HG03378 (cell line): ENCODE data around the gene RGS9.
"Not testable (repeated sequence)": the region's sequence is repeated elsewhere in the genome, so short reads cannot be mapped to it uniquely, and the experiment has no call there.

ENCODE experiments used
- ATAC-seq: cut with Tn5 transposase; IDR thresholded peaks from one replicate; pipeline ENCODE4 v1.9.1; 2021; ENCODE audit warnings: mild to moderate bottlenecking, moderate library complexity; ENCODE audit not compliant: unreplicated experiment

RGS9 gene

DNA sequence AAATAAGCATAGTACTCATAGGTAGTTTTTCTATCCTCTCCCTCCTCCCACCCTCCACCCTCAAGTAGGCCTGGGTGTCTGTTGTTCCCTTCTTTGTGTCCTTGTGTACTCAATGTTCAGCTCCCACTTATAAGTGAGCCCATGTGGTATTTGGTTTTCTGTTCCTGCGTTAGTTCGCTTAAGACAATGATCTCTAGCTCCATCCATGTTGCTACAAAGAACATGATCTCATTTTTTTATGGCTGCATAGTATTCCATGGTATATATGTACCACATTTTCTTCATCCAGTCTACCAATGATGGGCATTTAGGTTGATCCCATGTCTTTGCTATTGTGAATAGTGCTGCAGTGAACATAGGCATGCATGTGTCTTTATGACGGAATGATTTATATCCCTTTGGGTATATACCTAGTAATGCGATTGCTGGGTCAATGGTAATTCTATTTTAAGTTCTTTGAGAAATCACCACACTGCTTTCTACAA, 43.6 kb downstream of the RGS9 start:
- ATAC-seq, result not testable (repeated sequence)

DNA sequence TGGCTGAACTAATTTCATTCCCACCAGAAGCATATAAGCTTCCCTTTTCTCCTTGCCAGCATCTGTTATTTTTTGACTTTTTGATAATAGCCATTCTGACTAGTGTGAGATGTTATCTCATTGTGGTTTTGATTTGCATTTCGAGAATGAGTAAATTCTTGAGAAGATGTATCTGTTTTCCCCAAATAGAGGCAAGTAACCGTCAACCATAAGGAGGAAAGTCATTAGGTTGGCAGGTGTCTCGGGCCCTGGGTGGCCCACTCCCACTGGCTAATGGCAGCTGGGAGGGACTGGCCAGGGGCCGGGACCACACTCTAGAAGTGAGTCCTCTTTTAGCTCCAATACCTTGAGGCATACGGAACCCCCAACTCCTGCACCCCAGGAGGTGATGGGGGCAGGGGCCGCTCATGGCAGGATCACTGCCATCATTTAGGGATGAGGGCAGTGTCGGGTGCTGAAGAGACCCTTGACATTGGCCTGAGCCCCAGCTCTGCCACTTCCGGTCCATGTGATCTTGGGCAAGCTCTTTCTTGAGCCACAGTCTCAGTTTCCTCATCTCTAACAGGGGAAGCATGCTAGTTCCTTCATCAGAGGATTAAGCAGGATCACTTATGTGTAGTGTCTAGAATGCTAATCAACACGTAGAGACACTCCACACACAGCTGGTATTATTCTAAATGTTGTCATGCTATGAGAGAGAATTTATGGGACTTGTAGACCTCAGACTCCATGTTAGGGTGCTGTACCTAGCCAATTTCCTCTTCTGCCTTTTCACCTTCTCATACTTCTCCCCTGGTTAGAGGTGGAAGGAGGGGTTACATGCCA, 44.3 kb downstream of the RGS9 start:
- peak; percentile 72 for ATAC-seq

DNA sequence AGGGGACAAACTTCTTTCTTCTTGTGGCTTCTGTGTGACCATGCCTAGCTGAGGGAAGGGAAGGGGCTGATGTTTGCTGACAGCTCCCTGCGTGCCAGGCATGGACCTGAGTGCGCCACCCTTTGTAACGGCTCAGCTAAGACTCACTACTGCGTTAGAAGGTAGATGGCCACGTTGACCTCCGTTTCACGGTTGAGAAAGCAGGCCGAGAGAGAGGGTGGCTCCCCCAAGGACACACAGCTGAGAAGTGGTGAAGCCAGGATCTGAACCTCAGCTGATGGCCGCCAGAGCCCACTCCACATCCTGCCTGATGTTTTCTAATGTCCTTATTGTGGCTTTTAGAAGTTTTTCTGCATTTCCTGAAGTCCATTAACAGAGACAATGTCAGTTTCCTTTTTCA, 45.1 kb downstream of the RGS9 start:
- peak; percentile 27 for ATAC-seq

DNA sequence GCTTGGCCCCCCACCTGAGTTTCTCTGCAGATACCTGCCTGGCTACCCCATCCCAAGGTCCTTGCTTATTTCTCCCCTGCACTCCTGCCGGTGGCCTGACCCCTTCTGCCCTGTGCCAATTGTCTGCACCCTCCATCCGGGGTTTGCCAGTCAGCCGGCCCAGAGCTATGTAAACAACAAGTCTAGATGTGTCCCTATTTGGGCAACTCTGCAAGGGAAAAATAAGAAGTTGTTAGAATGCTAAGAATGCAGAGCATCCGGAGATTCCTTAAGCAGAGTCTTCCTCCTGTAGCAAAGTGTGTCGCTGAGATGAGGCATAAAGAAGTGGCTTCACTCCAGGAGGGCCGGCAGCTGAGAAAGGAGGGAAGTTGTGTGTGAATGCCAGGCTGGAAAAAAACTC, 46.6 kb downstream of the RGS9 start:
- ATAC-seq, result no peak

DNA sequence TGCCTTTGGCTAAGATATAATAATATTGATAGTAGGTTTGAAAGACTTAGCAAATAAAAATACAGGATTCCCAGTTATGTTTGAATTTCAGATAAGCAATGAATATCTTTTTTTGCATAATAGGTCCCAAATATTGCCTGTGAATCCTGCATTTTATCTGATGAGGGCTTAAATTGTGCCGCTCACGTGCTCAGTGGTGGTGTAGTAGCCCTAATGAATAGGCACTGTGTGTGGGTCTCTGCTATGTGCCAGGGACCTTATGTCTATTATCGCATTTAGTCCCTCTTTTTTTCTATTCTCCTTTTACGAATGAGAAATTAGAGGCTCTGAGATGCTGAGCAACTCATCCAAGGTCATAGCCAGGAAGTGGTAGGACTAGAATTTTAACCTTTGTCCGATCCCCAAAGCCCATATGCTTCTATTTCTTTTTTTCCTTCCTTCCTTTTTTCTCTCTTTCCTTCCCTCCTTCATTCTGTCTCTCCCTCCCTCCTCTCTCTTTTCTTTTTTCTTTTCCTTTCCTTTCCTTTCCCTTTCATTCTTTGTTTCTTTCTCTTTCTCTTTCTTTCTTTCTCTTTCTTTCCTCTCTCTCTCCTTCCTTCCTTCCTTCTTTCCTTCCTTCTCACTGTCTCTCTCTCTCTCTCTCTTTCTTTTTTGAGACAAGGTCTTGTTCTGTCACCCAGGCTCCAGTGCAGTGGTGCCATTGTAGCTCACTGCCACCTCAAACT, 47.2 kb downstream of the RGS9 start:
- no peak for ATAC-seq

DNA sequence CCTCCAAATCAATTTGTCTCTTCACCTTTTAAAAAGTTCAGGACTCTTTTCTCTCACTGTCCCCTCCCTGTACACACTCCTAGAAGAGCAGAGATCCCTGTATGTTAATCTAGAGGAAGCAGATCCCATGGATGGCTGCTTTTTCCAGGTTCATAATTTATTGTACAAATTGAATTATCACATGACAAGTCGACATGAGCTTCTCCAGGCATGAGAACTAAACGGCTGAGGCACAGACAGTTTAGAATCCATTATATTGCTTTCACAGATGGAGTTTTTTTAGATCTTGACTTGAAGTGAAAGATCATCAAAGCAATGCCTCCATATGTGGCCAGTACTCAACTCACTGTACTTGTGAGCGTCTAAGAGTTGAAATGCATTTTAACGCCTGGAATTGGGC, 47.9 kb downstream of the RGS9 start:
- ATAC-seq, result no peak

DNA sequence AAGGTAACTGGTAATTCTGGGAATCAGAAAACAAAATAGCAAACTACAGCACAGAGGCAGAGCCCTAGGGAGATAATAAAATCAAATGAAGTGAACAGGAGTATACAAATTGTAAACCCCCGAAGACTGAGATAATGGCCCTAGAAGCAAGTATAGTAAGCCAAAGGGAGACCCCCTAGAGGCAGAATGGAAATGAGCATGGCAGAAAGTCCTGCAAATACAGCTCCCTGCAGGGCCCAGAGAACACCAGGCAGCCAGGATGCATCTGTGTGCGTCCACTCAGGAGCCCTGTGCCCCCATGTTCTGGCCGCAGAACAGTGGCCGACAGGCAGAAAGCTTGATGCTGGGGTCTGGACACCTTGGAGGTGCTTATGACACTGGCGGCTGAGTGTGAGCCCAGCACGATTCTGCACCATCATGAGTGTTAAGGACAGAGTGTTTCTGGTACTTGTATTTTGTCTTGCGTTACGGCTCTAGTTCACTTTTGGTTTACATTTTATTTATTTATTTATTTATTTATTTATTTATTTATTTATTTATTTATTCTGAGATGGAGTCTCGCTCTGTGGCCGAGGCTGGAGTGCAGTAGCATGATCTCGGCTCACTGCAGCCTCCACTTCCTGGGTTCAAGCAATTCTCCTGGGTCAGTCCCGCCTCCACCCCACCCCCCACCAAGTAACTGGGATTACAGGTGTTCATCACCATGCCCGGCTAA, 48.7 kb downstream of the RGS9 start:
- ATAC-seq, result no peak

DNA sequence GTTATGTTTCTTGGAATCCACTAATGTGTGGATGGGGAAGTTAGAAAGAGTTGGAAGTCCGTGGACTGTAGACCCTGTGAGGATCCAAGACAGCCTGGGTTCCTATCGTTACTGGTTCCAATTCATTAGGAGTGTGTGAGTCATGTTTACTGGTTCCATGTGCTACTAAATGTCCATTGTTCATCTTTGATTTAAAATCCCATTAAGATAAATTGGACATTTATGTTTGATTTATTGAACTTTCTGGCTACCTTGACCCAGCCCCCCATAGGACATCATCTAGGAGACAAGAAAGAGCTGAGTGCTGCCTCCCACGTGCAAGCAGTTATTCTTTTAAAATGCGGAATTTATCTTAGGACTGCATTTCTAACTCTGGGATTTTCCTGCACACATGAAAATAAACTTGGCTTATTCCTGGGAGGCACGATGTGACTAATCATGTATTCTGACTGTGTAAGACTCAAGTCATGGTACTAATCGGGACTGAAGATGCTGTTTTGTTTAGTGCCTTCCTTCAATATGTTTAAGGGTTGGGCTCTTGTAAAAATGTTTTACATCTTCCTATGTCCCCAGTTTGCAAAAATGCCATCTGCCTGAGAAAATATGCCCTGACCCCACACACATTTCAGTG, 53.4 kb downstream of the RGS9 start:
- no peak for ATAC-seq

DNA sequence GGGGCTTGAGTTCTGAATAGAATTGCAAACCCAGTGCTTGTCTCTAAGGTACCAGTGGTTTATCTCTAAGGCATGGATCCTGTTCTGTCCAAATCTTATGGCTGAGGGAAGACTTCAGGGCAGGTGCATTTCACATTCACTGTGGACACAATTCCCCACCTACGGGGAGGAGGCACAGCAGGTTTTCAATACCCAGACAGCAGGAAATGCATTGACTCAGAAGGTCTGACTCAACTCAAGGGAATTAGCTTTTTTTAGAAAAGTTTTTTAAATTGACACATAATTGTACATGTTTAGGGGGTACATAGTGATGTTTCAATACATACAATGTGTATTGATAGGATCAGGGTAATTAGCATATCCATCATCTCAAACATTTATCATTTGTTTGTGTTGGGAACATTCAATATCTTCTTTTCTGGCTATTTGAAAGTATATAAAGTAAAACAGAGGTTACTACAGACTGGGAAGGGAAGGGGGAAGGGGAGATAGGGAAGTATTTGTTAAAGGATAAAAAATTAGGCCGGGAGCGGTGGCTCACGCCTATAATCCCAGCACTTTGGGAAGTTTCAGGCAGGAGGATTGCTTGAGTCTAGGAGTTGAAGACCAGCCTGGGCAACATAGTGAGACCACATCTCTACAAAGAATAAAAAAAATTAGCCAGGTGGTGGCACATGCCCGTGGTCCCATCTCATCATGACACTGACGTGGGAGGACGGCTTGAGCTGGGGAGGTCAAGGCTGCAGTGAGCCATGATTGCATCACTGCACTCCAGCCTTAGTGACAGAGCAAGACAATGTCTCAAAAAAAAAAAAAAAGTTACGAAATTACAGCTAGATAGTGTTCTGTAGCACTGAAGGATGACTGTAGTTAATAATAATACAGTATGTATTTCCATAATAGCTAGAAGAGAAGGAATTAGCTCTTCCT, 54.9 kb downstream of the RGS9 start:
- no peak for ATAC-seq

DNA sequence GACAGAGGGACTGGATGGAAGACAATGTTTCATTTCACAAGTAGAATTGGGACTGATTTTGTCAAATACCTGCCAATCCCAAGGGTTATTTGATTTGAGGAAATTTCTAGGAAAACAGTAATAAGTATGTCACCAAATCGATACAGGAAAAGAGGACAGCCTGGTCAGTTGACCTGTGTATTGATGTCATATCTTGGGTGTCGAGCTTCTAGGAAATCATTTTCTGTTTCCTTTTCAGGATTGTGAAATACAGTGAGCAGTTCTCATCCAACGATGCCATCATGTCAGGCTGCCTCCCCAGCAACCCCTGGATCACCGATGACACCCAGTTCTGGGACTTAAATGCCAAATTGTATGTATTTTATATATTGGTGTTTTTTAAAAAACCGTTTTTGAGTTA, 56.1 kb downstream of the RGS9 start:
- no peak for ATAC-seq

DNA sequence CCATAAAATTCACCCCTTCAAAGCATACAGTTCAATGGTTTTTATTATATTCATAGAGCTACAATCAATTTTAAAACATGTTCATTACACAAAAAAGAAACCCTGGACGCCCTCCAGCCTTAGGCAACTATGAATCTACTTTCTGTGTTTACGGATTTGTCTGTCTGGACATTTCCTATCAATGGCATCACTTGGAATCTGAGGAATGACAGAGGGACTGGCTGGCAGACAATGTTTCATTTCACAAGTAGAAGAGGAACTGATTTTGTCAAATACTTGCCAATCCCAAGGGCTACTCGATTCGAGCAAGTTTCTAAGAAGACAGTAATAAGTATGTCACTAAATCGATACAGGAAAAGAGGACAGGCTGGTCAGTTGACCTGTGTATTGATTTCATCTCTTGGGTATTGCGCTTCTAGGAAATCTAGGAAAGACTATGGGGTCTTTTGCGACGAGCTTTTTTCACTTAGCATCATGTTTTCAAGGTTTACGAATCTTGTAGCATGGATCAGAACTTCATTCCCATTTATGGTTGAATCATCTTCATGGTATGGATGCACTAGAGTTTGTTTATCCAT, 56.6 kb downstream of the RGS9 start:
- ATAC-seq, result no peak

DNA sequence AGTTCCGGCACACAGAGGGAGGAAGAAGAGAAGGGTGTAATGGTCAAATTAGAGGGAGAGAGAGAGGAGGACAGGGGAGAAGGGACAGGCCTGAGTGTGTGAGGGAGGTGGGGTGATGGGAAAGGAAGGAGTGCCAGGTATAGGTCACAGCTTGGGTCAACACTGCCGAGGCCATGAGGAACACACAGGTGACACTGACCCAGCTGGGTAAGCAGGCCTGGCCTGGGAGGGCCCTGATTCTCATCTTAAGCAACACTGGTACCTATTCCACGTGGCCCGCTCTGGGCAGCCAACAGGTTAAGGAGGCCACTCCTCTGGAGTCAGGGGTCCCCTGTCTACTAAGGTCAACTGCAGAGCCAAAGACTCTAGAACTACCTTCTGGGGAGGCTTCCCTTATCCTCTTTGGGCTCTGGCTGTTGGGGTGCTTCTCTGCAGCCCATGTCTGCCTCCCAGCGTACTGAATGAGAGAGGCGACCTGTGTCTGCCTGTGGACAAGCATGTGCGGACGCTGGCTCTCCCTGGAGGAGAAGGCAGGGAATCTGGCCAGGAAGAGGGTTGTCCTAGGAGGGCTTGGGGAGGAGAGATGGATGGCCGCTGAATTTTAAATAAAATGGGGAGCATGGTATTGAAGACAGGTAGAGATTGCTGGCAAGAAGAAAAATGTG, 57.6 kb downstream of the RGS9 start:
- no peak for ATAC-seq

DNA sequence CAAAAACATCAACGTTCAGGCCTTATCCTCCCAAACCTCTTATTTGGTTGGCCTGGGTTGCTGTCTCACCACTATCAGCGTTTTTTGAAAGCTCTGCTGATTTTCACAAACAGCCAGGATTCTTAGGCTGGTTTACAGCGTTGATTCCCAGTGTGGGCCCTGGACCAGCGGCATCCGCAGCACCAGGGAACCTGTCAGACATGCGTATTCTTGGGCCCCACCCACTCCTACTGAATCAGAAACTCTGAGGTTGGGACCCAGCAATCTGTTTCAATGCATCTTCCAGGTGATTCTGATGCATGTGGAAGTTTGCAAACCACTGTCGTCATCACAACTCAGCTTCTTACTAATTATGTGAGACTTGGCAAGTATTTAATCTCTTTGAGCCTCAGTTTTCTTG, 58.5 kb downstream of the RGS9 start:
- ATAC-seq, result no peak

DNA sequence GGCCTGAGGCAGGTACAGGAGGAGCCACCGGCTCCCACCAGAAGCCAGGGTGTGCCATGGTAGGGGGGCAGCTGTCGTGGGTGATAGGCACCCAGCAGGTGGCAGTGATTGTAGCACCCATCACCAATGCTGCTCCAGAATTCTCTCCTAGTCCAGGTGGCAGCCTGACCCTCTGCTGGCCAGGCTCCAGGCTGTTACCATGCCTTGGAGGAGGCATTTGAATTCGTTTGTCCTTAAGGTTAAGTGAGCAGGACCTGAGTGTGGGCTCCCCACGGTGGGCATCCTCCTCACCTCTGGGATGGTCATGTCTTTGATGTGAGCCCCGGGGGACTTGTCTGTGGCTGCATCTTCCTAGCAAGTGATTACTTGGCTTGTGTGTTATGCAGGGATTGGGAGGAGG, 59.4 kb downstream of the RGS9 start:
- no peak for ATAC-seq

DNA sequence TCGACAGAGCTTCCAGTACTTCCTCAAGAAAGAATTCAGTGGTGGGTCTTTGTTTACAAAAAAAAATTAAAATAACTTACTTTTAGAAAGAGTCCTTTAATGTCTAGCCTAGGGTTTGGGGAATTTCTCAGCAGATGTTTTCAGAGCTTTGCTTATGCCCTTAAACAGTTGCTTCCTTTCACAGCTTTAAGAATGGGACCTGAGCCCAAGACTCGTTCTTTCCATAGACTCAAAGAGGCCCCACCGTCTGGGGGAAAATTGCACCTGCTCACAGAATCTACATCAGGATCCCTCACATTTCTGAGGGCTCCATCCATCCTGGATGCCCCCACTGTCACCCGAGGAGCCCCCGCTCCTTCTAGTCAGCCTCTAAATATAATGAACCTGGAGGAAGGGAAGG, 60.0 kb downstream of the RGS9 start:
- ATAC-seq, result no peak

DNA sequence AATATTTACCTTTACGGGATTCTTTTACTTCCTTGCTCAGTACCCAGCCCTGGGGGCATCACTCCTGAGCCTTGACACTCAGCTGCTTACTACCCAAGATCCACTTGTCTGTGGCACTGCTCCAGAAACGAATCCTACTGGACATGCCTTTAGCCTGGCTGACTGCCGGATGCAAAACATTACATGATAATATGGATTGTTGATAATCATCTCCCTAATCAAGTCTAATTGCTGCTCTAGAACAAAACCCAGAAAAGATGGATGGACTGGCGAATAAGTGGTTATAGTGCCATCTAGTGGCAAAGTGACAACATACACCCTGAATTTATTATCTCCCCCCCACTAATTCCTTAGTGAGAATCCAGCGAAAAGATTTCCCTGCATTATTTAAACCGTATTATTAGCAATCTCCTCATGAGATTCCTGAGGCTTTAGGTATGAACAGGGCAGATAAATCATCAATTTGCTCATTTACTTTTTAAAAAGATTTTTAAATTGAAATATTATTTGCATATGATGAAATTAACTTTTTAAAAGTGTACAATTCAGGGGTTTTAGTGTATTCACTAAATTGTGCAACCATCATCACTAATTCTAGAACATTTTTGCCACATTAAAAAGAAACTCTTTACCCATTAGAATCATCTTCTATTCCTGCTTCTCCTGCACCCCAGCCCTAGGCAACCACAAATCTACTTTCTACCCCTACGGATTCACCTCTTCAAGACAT, 61.6 kb downstream of the RGS9 start:
- ATAC-seq, result no peak

DNA sequence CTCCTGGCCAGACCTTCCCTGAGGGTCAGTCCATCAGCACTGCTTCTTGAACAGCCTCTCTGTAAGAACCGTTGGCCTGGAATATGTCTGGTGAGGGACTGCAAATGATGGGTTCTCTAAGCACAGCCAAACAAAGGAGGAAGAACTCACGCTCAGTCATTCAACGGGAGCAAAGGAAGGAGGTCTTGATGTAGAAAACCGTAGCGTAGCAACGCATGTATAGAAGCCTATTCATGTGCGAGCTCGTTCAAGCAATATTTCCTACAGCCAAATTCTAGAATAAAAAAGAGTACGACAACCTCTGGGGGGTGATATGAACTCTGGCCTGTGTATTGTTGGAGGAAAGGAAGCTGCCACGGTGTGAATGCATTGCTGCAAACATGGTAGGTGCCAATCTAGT, 64.2 kb downstream of the RGS9 start:
- ATAC-seq, result no peak

DNA sequence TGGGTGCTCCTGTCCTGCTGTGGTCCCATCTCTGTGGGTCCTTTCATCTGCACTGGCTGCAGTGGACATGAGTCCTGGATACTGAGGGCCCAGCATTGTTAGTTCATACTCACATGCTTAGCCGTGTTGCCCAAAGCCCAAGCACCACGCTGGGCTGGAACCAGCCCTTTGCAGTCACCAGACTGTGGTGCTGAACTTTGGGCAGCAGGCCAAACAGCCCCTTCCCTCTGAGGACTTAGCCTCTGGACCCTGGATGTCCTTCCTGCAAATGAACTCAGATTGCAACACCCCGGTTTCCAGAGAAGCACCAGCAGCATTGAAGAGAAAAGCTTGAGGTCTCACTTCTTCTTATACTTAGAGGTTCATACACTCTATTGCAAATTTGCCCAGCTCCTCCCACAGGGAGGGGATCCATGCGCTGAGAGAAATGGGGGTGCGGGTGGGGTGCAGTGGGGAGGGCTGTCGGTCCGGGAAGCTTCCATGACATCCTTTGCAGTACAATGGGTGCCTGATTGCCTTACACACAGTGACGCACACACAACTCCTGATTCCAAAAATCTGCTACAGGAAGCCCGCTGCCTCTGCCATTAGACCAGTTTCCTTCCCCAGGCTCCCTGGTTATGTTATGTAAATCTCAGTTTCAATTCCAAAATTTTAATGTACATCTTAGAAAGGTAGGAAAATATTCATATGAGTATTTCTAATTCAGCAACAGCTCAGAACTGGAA, 65.8 kb downstream of the RGS9 start:
- no peak for ATAC-seq
